Testis (tissue), 3 donors: ENCODE results near the gene MIB2. TPM values are rescaled to one million over a fixed set of nuclear protein-coding genes. Genes with fewer than 3 reads are reported as not detected.
"Not testable (repeated sequence)": the region's sequence is repeated elsewhere in the genome, so short reads cannot be mapped to it uniquely, and the experiment has no call there.

Experiments used
- DNase-seq: peaks from one replicate; pipeline ENCODE4 v3.0.0-alpha.2; 2019
- H3K27ac ChIP-seq, 2 donors: fragments of 200-600 bp; sonication (generic); one replicate each; pipeline ENCODE4 v1.5.1; 2019
- H3K27me3 ChIP-seq: fragments of 200-600 bp; sonication (generic); one replicate; pipeline ENCODE4 v1.5.1; 2019
- H3K36me3 ChIP-seq: fragments of 200-600 bp; sonication (generic); one replicate; pipeline ENCODE4 v1.5.1; 2017; ENCODE audit warnings: low read depth; ENCODE audit errors: missing control alignments
- H3K4me1 ChIP-seq: fragments of 200-600 bp; sonication (generic); one replicate; pipeline ENCODE4 v1.5.1; 2019
- H3K4me3 ChIP-seq, 2 donors: fragments of 200-600 bp; sonication (generic); one replicate each; pipeline ENCODE4 v1.5.1; 2017 to 2019
- H3K9me3 ChIP-seq: fragments of 200-600 bp; sonication (generic); one replicate; pipeline ENCODE4 v1.5.1; 2017
- WGBS, 2 donors: methylation state at CpG; one replicate each; pipeline ENCODE4 v1.1.5; 2018; 5-methylcytosine and 5-hydroxymethylcytosine counted together
- intact Hi-C: fragments of 100-400 bp; cut with DNase I; formaldehyde crosslinking; loops from one replicate; pipeline ENCODE4 v1.15.1; 2023; ENCODE audit warnings: low total_unique reads
- polyA plus RNA-seq: library from polyadenylated mRNA; stranded (reverse); fragments of 350-450 nt; fragmentation: Illumina TruSeq; extraction: RNeasy Lipid Tissue Mini Kit (QIAGEN cat#74804); gene quantifications from one replicate; pipeline ENCODE4 v1.2.3, GENCODE V29; 2014; ENCODE audit warnings: low read depth, low replicate concordance; ENCODE audit not compliant: insufficient read depth
- total RNA-seq, 2 donors: library from RNA; depleted of rRNA; stranded (reverse); fragments of >200 nt; gene quantifications; one replicate each; pipeline ENCODE4 v1.2.3, GENCODE V29; 2016
- TF ChIP-seq, protein P1 (sequence below), 3 experiments: fragments of 450-650 bp in 2 of 3; fragments of 200-600 bp in 1 of 3; sonication (generic) in 1 of 3; IDR thresholded peaks; one replicate each; pipeline ENCODE4 v1.5.1; 2016 to 2019; ENCODE audit warnings: antibody characterized with exemption in 3 of 3, mild to moderate bottlenecking in 2 of 3, moderate library complexity in 1 of 3

Gene MIB2
- total and polyA plus RNA-seq, 3 donors from 2014 or later = 38.7 to 172 (median 154) TPM

DNA sequence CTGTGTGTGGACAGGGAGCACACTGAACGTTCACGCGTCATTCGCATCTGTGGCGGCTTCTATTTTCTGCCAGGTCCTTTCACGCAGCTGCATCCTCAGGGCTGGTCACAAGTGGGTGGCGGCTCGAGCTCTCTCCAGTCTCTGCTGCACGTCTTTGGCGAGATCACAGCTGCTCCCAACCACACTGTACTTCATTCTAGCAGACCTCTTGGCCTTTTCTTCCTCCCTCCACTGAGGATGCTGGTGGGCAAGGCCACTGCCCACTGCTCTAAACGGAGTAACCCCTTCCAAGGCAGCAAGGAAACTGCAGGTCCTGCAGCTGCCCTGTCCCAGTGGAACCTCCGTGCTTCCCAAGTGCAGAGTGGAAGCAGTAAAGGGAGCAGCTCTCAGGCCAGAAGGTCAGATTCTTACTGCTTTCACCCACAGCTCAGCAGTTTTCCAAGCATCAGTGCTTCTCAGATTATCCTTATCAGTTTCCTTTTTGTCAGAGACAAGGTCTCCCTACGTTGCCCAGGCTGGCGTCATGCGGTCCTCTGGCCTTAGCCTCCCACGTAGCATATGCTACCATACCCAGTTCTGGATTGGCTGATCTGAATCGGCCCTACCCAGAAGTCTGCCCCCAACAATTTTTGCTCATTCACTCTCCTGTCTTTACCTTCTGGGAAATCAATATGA lies 32.4 kb downstream of the MIB2 start:
- H3K27ac ChIP-seq, H3K9me3 ChIP-seq, H3K4me1 ChIP-seq, H3K27me3 ChIP-seq, H3K4me3 ChIP-seq, H3K36me3 ChIP-seq, intact Hi-C loops: not testable (repeated sequence)
- DNase-seq = peak; percentile 63
- 82 to 87% methylated on average over 17 of the region's 17 CpGs for WGBS, 2 donors

DNA sequence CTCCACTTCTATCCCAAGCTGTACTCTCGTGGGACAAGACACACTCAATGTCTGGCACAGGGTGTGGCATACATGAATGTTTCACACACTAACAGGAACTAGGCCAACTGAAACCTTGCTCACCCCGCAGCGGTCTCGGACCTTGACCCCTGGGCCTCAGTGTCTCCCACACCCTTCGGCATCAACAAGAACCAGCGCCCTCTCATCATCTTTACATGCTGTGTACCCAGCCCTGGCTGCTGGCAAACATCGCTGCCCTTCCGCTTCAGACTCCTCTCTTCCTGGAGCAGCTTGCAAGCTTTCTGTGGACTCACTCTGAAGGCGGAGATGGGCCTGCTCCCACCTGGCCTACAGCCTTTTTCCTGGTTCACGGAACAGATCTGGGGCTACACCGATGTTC lies 33.0 kb downstream of the MIB2 start:
- WGBS, 2 donors = 92% methylated on average over 11 of the region's 11 CpGs
- H3K4me3 ChIP-seq, H3K9me3 ChIP-seq, H3K27ac ChIP-seq, intact Hi-C loops, H3K4me1 ChIP-seq, H3K36me3 ChIP-seq, DNase-seq, H3K27me3 ChIP-seq: not testable (repeated sequence)

DNA sequence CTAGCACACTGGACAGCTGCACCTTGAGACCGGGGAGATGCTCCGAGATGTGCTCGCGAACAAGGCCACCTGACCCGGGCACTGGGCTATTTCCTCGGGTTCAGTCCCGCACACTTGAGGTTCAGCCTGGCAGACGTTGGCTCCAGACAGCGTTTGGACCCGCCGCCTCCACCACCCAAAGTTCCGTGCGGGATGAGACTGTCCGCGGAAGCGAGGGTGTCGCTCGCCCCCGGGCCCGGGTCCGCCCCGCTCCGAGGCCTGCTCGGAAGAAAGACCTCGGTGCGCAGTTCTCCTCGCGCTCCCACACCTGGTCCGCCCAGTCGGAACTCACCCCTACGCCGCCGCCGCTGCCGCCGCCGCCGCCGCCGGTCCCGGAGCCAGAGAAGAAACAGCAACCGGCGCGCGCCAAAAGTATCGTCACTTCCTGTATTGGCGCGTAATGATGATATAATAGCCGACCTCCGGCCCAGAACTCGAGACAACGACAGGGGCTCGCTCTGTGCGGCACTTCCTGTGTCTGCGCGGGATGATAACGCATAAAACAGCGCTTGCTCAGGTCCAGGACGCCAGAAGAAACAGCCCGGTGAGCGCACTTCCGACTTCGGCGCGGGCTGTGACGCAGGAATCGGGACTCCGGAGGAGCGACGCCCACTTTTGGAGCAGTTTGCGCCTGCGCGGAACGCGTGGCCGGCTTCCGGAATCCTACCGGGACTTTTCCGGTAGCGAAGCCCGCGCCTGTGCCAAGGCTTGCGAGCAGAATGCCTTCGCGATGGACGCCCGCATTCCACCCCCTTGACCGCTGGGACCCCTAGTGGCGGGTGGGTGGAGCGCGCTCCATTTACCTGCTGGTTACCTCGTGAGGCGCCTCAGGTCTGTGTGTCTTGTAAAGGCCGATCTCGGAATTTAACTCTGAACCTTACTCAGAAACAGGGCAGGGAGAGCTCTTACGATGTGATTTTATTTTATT lies 43.6 kb downstream of the MIB2 start, which contains the start of gene CDK11B:
CDK11B (minus strand) TSS at position 422 of the 967 bp plus-strand sequence. CDS start 1,519 bp downstream, outside the sequence.
- intact Hi-C loops, H3K27me3 ChIP-seq: not testable (repeated sequence)

GRCh38 chr1:1662392-1662791 lies 47.1 kb downstream of the MIB2 start:
- DNase-seq, H3K27ac ChIP-seq, H3K36me3 ChIP-seq, intact Hi-C loops, H3K4me3 ChIP-seq, H3K27me3 ChIP-seq, H3K4me1 ChIP-seq, H3K9me3 ChIP-seq: not testable (repeated sequence)
- 89 to 93% methylated on average over 3 to 6 of the region's 9 CpGs for WGBS, 2 donors

More for the DNA sequence above, 43.6 kb downstream of the MIB2 start, which contains the start of gene CDK11B:
- H3K4me1 ChIP-seq, H3K36me3 ChIP-seq, H3K9me3 ChIP-seq: not testable (repeated sequence)
- Histone ChIP-seq H3K27ac (peak within 1 kb of the TSS; percentile 94 to 97), H3K4me3 (peak within 1 kb of the TSS; percentile 68 to 80)
- TF ChIP-seq, protein P1, sequence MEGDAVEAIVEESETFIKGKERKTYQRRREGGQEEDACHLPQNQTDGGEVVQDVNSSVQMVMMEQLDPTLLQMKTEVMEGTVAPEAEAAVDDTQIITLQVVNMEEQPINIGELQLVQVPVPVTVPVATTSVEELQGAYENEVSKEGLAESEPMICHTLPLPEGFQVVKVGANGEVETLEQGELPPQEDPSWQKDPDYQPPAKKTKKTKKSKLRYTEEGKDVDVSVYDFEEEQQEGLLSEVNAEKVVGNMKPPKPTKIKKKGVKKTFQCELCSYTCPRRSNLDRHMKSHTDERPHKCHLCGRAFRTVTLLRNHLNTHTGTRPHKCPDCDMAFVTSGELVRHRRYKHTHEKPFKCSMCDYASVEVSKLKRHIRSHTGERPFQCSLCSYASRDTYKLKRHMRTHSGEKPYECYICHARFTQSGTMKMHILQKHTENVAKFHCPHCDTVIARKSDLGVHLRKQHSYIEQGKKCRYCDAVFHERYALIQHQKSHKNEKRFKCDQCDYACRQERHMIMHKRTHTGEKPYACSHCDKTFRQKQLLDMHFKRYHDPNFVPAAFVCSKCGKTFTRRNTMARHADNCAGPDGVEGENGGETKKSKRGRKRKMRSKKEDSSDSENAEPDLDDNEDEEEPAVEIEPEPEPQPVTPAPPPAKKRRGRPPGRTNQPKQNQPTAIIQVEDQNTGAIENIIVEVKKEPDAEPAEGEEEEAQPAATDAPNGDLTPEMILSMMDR (IDR thresholded peaks at IDR 0.05) = peak in 2 of 3 experiments; percentile 35 to 39
- WGBS, 2 donors = 0% methylated on average over 70 of the region's 96 CpGs; no CpG with 5 or more reads in 1 of the 2 donors
- peak; percentile 92 for DNase-seq

GRCh38 chr1:1662830-1663560 lies 47.7 kb downstream of the MIB2 start:
- H3K9me3 ChIP-seq, H3K27ac ChIP-seq, DNase-seq, intact Hi-C loops, H3K27me3 ChIP-seq, H3K36me3 ChIP-seq, H3K4me3 ChIP-seq, H3K4me1 ChIP-seq: not testable (repeated sequence)
- 79 to 83% methylated on average over 9 to 15 of the region's 15 CpGs for WGBS, 2 donors

DNA sequence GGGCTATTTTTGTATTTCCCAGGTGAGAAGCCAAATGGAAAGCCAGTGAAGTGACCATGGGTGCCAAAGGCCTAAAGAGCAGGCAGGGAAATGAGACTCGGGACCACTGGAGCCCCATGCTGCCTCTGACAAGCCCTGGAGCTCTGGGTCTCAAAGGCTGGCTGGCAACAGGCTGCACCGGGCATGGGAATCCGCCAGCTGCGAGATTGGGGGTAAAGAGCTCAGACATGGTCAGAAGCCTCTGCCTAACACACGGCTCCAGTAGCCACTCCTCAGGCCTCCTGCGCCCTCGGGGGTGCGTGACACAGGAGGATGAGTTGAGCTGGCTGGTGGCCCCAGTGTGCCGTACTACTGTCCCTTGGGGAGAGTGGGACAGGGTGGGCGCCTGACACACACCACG lies 49.0 kb downstream of the MIB2 start:
- H3K4me1 ChIP-seq, DNase-seq, H3K27ac ChIP-seq, H3K36me3 ChIP-seq, intact Hi-C loops, H3K27me3 ChIP-seq, H3K9me3 ChIP-seq, H3K4me3 ChIP-seq: not testable (repeated sequence)
- 30% methylated on average over 1 of the region's 11 CpGs; no CpG with 5 or more reads in 1 of the 2 donors for WGBS, 2 donors
